IMR-90 (cell line): ENCODE results near the gene PARP3. TPM values are rescaled to one million over a fixed set of nuclear protein-coding genes. Genes with fewer than 3 reads are reported as not detected.

Experiments used
- ATAC-seq: fragments of 200-7000 bp; cut with Tn5 transposase; 2 replicates; pipeline ENCODE4 v1.9.1; 2020; ENCODE audit warnings: low read depth, mild to moderate bottlenecking, moderate library complexity
- BruUV-seq: library from RNA; stranded (reverse); fragments of 400-500 nt; replicated peaks from 2 replicates; lab custom pipeline; 2021; lab: Mats Ljungman, UMichigan
- CTCF ChIA-PET: fragments of 300-600 bp; formaldehyde crosslinking; extraction: SDS; loops from one replicate; lab custom pipeline; 2021; ENCODE audit warnings: antibody characterized with exemption; lab: Yijun Ruan, JAX
- POLR2A ChIA-PET: fragments of 300-600 bp; sonication (Branson Sonifier 250); formaldehyde crosslinking; loops from one replicate; lab custom pipeline; 2022; ENCODE audit warnings: antibody characterized with exemption; ENCODE audit not compliant: unreplicated experiment; lab: Charles Lee
- DNase-seq: peaks from one replicate; pipeline ENCODE4 v3.0.0; 2013
- H2AFZ ChIP-seq: replicated peaks from 2 replicates; pipeline ENCODE3; 2013; ENCODE audit warnings: low read length, mild to moderate bottlenecking; ENCODE audit not compliant: poor library complexity
- H2AK5ac ChIP-seq: 2 replicates; pipeline ENCODE4 v1.6.1; 2013; ENCODE audit warnings: low read depth, low read length, inconsistent platforms
- H2AK9ac ChIP-seq: replicated peaks from 2 replicates; pipeline ENCODE3; 2013; ENCODE audit warnings: mild to moderate bottlenecking, low read depth, low read length, moderate library complexity; ENCODE audit not compliant: poor library complexity
- H2BK120ac ChIP-seq: 2 replicates; pipeline ENCODE4 v1.6.1; 2013; ENCODE audit warnings: low read depth, low read length, inconsistent platforms
- H2BK15ac ChIP-seq: 3 replicates; pipeline ENCODE4 v1.6.1; 2013; ENCODE audit warnings: low read depth, low read length, inconsistent platforms
- H2BK20ac ChIP-seq: 2 replicates; pipeline ENCODE4 v1.6.1; 2013; ENCODE audit warnings: low read depth, mild to moderate bottlenecking, inconsistent platforms, low read length, moderate library complexity
- H2BK5ac ChIP-seq: 2 replicates; pipeline ENCODE4 v1.6.1; 2013; ENCODE audit warnings: mild to moderate bottlenecking, low read depth, low read length, inconsistent platforms; ENCODE audit not compliant: poor library complexity, severe bottlenecking
- H3K14ac ChIP-seq: replicated peaks from 2 replicates; pipeline ENCODE4 v1.6.1; 2013; ENCODE audit warnings: low read depth, low read length, inconsistent platforms
- H3K18ac ChIP-seq: 2 replicates; pipeline ENCODE4 v1.6.1; 2013; ENCODE audit warnings: low read depth, low read length, control low read depth
- H3K23ac ChIP-seq: 2 replicates; pipeline ENCODE4 v1.6.1; 2013; ENCODE audit warnings: low read depth, low read length, inconsistent platforms
- H3K27ac ChIP-seq: 2 replicates; pipeline ENCODE4 v1.5.1; 2013; ENCODE audit warnings: mild to moderate bottlenecking, control low read depth, low read length; ENCODE audit not compliant: insufficient read depth
- H3K27me3 ChIP-seq: 2 replicates; pipeline ENCODE4 v1.6.1; 2013; ENCODE audit warnings: low read length; ENCODE audit not compliant: control insufficient read depth, insufficient read depth
- H3K36me3 ChIP-seq: 2 replicates; pipeline ENCODE4 v1.6.1; 2013; ENCODE audit warnings: low read length, mixed read lengths; ENCODE audit not compliant: control insufficient read depth, insufficient read depth
- H3K4ac ChIP-seq: 2 replicates; pipeline ENCODE4 v1.6.1; 2013; ENCODE audit warnings: low read depth, low read length, inconsistent platforms
- H3K4me1 ChIP-seq: 2 replicates; pipeline ENCODE4 v1.6.1; 2013; ENCODE audit warnings: low read length, mixed read lengths; ENCODE audit not compliant: control insufficient read depth, insufficient read depth
- H3K4me2 ChIP-seq: 2 replicates; pipeline ENCODE4 v1.6.1; 2013; ENCODE audit warnings: low read depth, mild to moderate bottlenecking, control low read depth, low read length, moderate library complexity
- H3K4me3 ChIP-seq: 2 replicates; pipeline ENCODE4 v1.5.1; 2013; ENCODE audit warnings: low read depth, mild to moderate bottlenecking, control low read depth, low read length, moderate library complexity; ENCODE audit not compliant: insufficient read depth
- H3K56ac ChIP-seq: 2 replicates; pipeline ENCODE4 v1.6.1; 2013; ENCODE audit warnings: low read length, inconsistent platforms; ENCODE audit not compliant: insufficient read depth; ENCODE audit errors: extremely low read depth
- H3K79me1 ChIP-seq, 2 experiments: 2 replicates each; pipeline ENCODE4 v1.6.1; 2013; ENCODE audit warnings: low read length in 2 of 2, inconsistent platforms in 1 of 2, low read depth in 1 of 2
- H3K9ac ChIP-seq: 2 replicates; pipeline ENCODE4 v1.6.1; 2013; ENCODE audit warnings: low read depth, low read length, control low read depth
- H3K9me1 ChIP-seq: 2 replicates; pipeline ENCODE4 v1.6.1; 2013; ENCODE audit warnings: low read length, inconsistent platforms; ENCODE audit not compliant: insufficient read depth
- H3K9me3 ChIP-seq: 2 replicates; pipeline ENCODE4 v1.6.1; 2013; ENCODE audit warnings: low read length; ENCODE audit not compliant: control insufficient read depth, insufficient read depth
- H4K20me1 ChIP-seq: 2 replicates; pipeline ENCODE4 v1.6.1; 2013; ENCODE audit warnings: low read length, inconsistent platforms; ENCODE audit not compliant: insufficient read depth
- H4K5ac ChIP-seq: 2 replicates; pipeline ENCODE4 v1.6.1; 2013; ENCODE audit warnings: mild to moderate bottlenecking, low read depth, low read length, control low read depth
- H4K8ac ChIP-seq, 2 experiments: 2 replicates each; pipeline ENCODE4 v1.6.1; 2013; ENCODE audit warnings: low read depth in 2 of 2, low read length in 2 of 2, control low read depth in 1 of 2, inconsistent platforms in 1 of 2
- H4K91ac ChIP-seq: 2 replicates; pipeline ENCODE4 v1.6.1; 2013; ENCODE audit warnings: low read depth, low read length, inconsistent platforms; ENCODE audit not compliant: insufficient read depth
- MAZ ChIP-seq: IDR thresholded peaks from 2 replicates; pipeline ENCODE4 v1.6.1; 2012; ENCODE audit warnings: low read depth, mild to moderate bottlenecking, low read length, improper control_type of control experiment, moderate library complexity, borderline replicate concordance
- SMC3 ChIP-seq: fragments of 150-350 bp; IDR thresholded peaks from 2 replicates; pipeline ENCODE4 v1.6.1; 2016; ENCODE audit warnings: low read depth, mild to moderate bottlenecking, antibody characterized with exemption, low read length, moderate library complexity
- WGBS, 2 experiments: methylation state at CpG; one replicate each; pipeline versions ENCODE4 v1.1.5 to v1.1.7; 2013; ENCODE audit warnings: missing lambda C conversion rate in 2 of 2; ENCODE audit not compliant: insufficient read length in 1 of 2; ENCODE audit errors: extremely low coverage in 2 of 2; 5-methylcytosine and 5-hydroxymethylcytosine counted together
- dilution Hi-C: fragments of 300-500 bp; cut with HindIII; formaldehyde crosslinking; loops from one replicate; pipeline ENCODE4 v1.14.3; 2018; ENCODE audit warnings: low sequenced_read_pairs; ENCODE audit not compliant: unreplicated experiment
- in situ Hi-C: fragments of 300-500 bp; cut with MboI; formaldehyde crosslinking; loops from 3 replicates; pipeline ENCODE4 v1.14.3; 2019; ENCODE audit warnings: low sequenced_read_pairs, inconsistent platforms, mixed read lengths
- intact Hi-C: fragments of 100-400 bp; cut with micrococcal nuclease; formaldehyde crosslinking; loops from 2 replicates; pipeline ENCODE4 v1.10.0; 2022
- polyA plus RNA-seq, 3 experiments: library from polyadenylated mRNA; depleted of rRNA; stranded (reverse); fragments of >200 nt; gene quantifications; 2 replicates each; pipeline ENCODE4 v1.2.3, GENCODE V29; 2012; ENCODE audit warnings: low replicate concordance in 1 of 3
- total RNA-seq: library from RNA; depleted of rRNA; stranded (reverse); fragments of >200 nt; gene quantifications from 2 replicates; pipeline ENCODE4 v1.2.3, GENCODE V29; 2012
- TF ChIP-seq, protein P1 (sequence below): conservative IDR thresholded peaks from 2 replicates; pipeline ENCODE4 v1.5.1; 2012; ENCODE audit warnings: mild to moderate bottlenecking, low read depth, low read length, improper control_type of control experiment

PARP3 gene
- total and polyA plus RNA-seq, 2 of the 4 experiments (the other 2 are of a cell fraction): 16.3 to 22.0 TPM

DNA sequence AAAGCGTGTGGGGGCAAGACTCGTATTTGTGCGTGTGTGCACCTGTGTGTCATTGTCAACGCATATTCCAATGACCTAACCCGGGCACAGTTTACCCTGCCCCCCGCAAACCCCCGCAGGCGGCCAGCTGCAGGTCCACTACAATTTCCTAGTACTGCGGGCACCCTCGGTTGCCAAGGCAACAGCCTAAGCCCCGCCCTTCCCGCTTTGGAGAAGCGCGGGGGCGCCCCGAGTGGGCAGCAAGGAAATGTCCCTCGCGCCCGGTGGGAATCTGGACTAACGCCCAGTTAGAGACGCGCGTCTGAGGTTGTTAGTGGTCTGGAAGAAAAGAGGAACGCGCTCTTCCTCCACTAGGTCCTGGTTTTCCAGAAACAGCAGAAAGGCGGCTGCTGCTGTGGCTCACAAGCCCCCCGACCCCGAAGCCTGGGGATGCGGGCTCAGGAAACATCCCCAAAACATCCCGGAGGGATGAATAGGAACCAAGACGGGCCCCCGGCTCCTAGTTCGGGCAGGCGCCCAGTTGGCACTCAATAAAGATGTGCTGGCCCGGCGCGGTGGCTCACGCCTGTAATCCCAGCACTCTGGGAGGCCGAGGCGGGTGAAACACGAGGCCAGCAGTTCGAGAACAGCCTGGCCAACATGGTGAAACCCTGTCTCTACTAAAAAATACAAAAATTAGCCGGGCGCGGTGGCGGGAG, 33.8 kb downstream of the PARP3 start:
- TF ChIP-seq, protein P1, sequence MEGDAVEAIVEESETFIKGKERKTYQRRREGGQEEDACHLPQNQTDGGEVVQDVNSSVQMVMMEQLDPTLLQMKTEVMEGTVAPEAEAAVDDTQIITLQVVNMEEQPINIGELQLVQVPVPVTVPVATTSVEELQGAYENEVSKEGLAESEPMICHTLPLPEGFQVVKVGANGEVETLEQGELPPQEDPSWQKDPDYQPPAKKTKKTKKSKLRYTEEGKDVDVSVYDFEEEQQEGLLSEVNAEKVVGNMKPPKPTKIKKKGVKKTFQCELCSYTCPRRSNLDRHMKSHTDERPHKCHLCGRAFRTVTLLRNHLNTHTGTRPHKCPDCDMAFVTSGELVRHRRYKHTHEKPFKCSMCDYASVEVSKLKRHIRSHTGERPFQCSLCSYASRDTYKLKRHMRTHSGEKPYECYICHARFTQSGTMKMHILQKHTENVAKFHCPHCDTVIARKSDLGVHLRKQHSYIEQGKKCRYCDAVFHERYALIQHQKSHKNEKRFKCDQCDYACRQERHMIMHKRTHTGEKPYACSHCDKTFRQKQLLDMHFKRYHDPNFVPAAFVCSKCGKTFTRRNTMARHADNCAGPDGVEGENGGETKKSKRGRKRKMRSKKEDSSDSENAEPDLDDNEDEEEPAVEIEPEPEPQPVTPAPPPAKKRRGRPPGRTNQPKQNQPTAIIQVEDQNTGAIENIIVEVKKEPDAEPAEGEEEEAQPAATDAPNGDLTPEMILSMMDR: peak; percentile 19; the same call in 1 of the 2 replicates
- no peak for TF ChIP-seq SMC3
- peak; percentile 42; the same call in 1 of the 2 replicates for TF ChIP-seq MAZ
- no peak overlapping the region for H3K14ac ChIP-seq
- BruUV-seq: no TSS peak
- H4K8ac ChIP-seq: no peak overlapping the region; a peak in 1 of 4 replicates
- H2AK5ac ChIP-seq: no peak overlapping the region
- H2BK5ac ChIP-seq: no peak overlapping the region
- H3K9ac ChIP-seq: no peak overlapping the region
- H3K4me1 ChIP-seq: peaks cover 13% of the 10 kb centered on the region
- ChIA-PET POLR2A (no interaction called here), CTCF (no interaction called here)
- H3K23ac ChIP-seq: no peak overlapping the region; the same call in 1 of the 2 replicates
- ATAC-seq (0 out of 2 replicates have a peak, but pooled peaks have one; percentile 6), DNase-seq (peak; percentile 64)
- H2BK120ac ChIP-seq: no peak overlapping the region
- no peaks in the 10 kb centered on the region for H3K27me3 ChIP-seq
- in situ Hi-C loops (no loop called here), intact Hi-C loops (no loop called here), dilution Hi-C loops (no loop called here)
- H4K20me1 ChIP-seq: peaks cover 4% of the 10 kb centered on the region; the same call in 1 of the 2 replicates
- H3K18ac ChIP-seq: no peak overlapping the region
- no peak overlapping the region for H3K27ac ChIP-seq
- H3K79me1 ChIP-seq: peaks cover 10 to 38% of the 10 kb centered on the region in 2 experiments; a peak in 3 of 4 replicates
- H2AK9ac ChIP-seq: peak overlapping the region; percentile 23
- WGBS, 2 experiments: 36% methylated on average over 20 of the region's 46 CpGs; no CpG with 5 or more reads in 1 of the 2 experiments
- no peak overlapping the region for H3K56ac ChIP-seq
- peak overlapping the region; percentile 97 for H2AFZ ChIP-seq
- no peaks in the 10 kb centered on the region for H3K36me3 ChIP-seq
- H3K9me1 ChIP-seq: peaks cover 12% of the 10 kb centered on the region
- H2BK15ac ChIP-seq: no peak overlapping the region
- H3K4me2 ChIP-seq: peak overlapping the region; percentile 86
- H4K5ac ChIP-seq: no peak overlapping the region
- H2BK20ac ChIP-seq: no peak overlapping the region
- H3K4me3 ChIP-seq: no peak overlapping the region
- H3K4ac ChIP-seq: no peak overlapping the region
- no peaks in the 10 kb centered on the region for H3K9me3 ChIP-seq
- no peak overlapping the region for H4K91ac ChIP-seq
